Measurements from ENCODE around the gene PLAU. TPM values are rescaled to one million over a fixed set of nuclear protein-coding genes. Genes with fewer than 3 reads are reported as not detected.
A peak's percentile ranks its signal among the peaks of the same experiment; 100 is the strongest.

The PLAU gene
- total and polyA plus RNA-seq, 9 of the 15 experiments (the other 6 are each of a cell fraction or from before 2014, with no cell fraction given) = 2.1 to 16.9 (median 3.3) TPM

- TF ChIP-seq SRF (CRISPR knock-in tag; IDR thresholded peaks at IDR 0.05) = no peak
- no peak for TF ChIP-seq ZNF282 (CRISPR knock-in tag; IDR thresholded peaks at IDR 0.05)
- TF ChIP-seq MXI1 (IDR thresholded peaks at IDR 0.05; ENCODE audit: low read depth, low read length) = no peak
- TF ChIP-seq KAT7 (CRISPR knock-in tag; IDR thresholded peaks at IDR 0.05; ENCODE audit: borderline replicate concordance) = peak; percentile 93; the same call in 1 of the 2 replicates
- no peak for TF ChIP-seq U2AF2 (optimal IDR thresholded peaks at IDR 0.05; ENCODE audit: low read depth, low read length)
- TF ChIP-seq ELF4 (CRISPR knock-in tag; IDR thresholded peaks at IDR 0.05) = peak; percentile 8; the same call in 1 of the 2 replicates
- TF ChIP-seq ADNP (tag; IDR thresholded peaks at IDR 0.05) = no peak
- TF ChIP-seq NBN (IDR thresholded peaks at IDR 0.05; ENCODE audit: low read depth) = peak; percentile 83; the same call in 1 of the 2 replicates
- TF ChIP-seq HLTF (IDR thresholded peaks at IDR 0.05) = peak; percentile 73
- 0 out of 2 replicates have a peak, but pooled peaks have one; percentile 44 for TF ChIP-seq HDAC2 (IDR thresholded peaks at IDR 0.05)
- TF ChIP-seq JUN (IDR thresholded peaks at IDR 0.05; ENCODE audit: borderline replicate concordance, low read depth, low read length) = peak; percentile 50; the same call in 1 of the 2 replicates
- TF ChIP-seq JUN (CRISPR knock-in tag; IDR thresholded peaks at IDR 0.05; ENCODE audit: borderline replicate concordance) = no peak
- TF ChIP-seq PATZ1 (CRISPR knock-in tag; IDR thresholded peaks at IDR 0.05; ENCODE audit: borderline replicate concordance) = no peak
- TF ChIP-seq CHAMP1 (IDR thresholded peaks at IDR 0.05) = peak; percentile 93
- peak; percentile 99 to 100 for TF ChIP-seq RAD21 (CRISPR knock-in tag; conservative IDR thresholded peaks at IDR 0.05 in 1 of 2, IDR thresholded peaks at IDR 0.05 in 1 of 2)
- TF ChIP-seq KLF16 (IDR thresholded peaks at IDR 0.05) = peak; percentile 82
These were observed 29.8 kb downstream of the PLAU start (continued) for GRCh38 chr10:73940634-73941221.

Data from K562 (cell line).